MM.1S (cell line): ENCODE measurements around the gene RAP1GDS1.
"Not testable (repeated sequence)": the region's sequence is repeated elsewhere in the genome, so short reads cannot be mapped to it uniquely, and the experiment has no call there.

Experiments used
- DNase-seq: peaks from one replicate; pipeline ENCODE4 v3.0.0-alpha.2; 2015
- H2AFZ ChIP-seq: fragments of 300-600 bp; sonication (generic); 2 replicates; pipeline ENCODE4 v1.6.0; 2016; ENCODE audit warnings: antibody characterized with exemption, low read length
- H3F3A ChIP-seq: fragments of 300-600 bp; sonication (generic); 2 replicates; pipeline ENCODE4 v1.6.1; 2016; ENCODE audit warnings: mild to moderate bottlenecking, antibody characterized with exemption, low read length, moderate library complexity, mixed read lengths; ENCODE audit not compliant: insufficient read depth
- H3K27ac ChIP-seq: fragments of 300-600 bp; sonication (generic); 2 replicates; pipeline ENCODE4 v1.5.1; 2016; ENCODE audit warnings: mild to moderate bottlenecking, low read length
- H3K27me3 ChIP-seq: fragments of 300-600 bp; sonication (generic); replicated peaks from 2 replicates; pipeline ENCODE4 v1.6.0; 2016; ENCODE audit warnings: low read length; ENCODE audit not compliant: insufficient read depth
- H3K36me3 ChIP-seq: fragments of 300-600 bp; sonication (generic); replicated peaks from 2 replicates; pipeline ENCODE4 v1.6.1; 2016; ENCODE audit warnings: mild to moderate bottlenecking, low read length, mixed read lengths; ENCODE audit not compliant: insufficient read depth
- H3K4me1 ChIP-seq: fragments of 300-600 bp; sonication (generic); 2 replicates; pipeline ENCODE4 v1.6.1; 2016; ENCODE audit warnings: low read length, mixed read lengths
- H3K4me2 ChIP-seq: fragments of 300-600 bp; sonication (generic); 2 replicates; pipeline ENCODE4 v1.6.0; 2016; ENCODE audit warnings: low read depth, low read length
- H3K4me3 ChIP-seq: fragments of 300-600 bp; sonication (generic); 2 replicates; pipeline ENCODE4 v1.5.1; 2016; ENCODE audit warnings: low read length, mixed read lengths
- H3K79me2 ChIP-seq: fragments of 300-600 bp; sonication (generic); 2 replicates; pipeline ENCODE4 v1.6.1; 2016; ENCODE audit warnings: mixed run types, low read length, mixed read lengths
- H3K9ac ChIP-seq: fragments of 300-600 bp; sonication (generic); 2 replicates; pipeline ENCODE4 v1.6.1; 2016; ENCODE audit warnings: low read length, mixed read lengths
- H3K9me2 ChIP-seq: fragments of 300-600 bp; sonication (generic); replicated peaks from 2 replicates; pipeline ENCODE4 v1.6.1; 2016; ENCODE audit warnings: mild to moderate bottlenecking, low read length, mixed read lengths; ENCODE audit not compliant: insufficient read depth
- H3K9me3 ChIP-seq: fragments of 300-600 bp; sonication (generic); replicated peaks from 2 replicates; pipeline ENCODE4 v1.6.1; 2016; ENCODE audit warnings: mild to moderate bottlenecking, low read length, mixed read lengths; ENCODE audit not compliant: insufficient read depth
- H4K20me1 ChIP-seq: fragments of 300-600 bp; sonication (generic); 2 replicates; pipeline ENCODE4 v1.6.1; 2016; ENCODE audit warnings: mild to moderate bottlenecking, low read length, moderate library complexity, mixed read lengths; ENCODE audit not compliant: insufficient read depth
- CTCF ChIP-seq: fragments of 300-600 bp; sonication (generic); IDR thresholded peaks from 2 replicates; pipeline ENCODE4 v1.5.1; 2016; ENCODE audit warnings: antibody characterized with exemption, low read length, mixed read lengths
- EZH2 ChIP-seq: fragments of 300-600 bp; sonication (generic); optimal IDR thresholded peaks from 2 replicates; pipeline ENCODE3; 2017; ENCODE audit warnings: low read depth, mild to moderate bottlenecking, antibody characterized with exemption, low read length, mixed read lengths
- EZH2phosphoT487 ChIP-seq: fragments of 300-600 bp; sonication (generic); IDR thresholded peaks from 2 replicates; pipeline ENCODE4 v1.6.1; 2018; ENCODE audit warnings: antibody characterized with exemption, low read length

The RAP1GDS1 gene

DNA sequence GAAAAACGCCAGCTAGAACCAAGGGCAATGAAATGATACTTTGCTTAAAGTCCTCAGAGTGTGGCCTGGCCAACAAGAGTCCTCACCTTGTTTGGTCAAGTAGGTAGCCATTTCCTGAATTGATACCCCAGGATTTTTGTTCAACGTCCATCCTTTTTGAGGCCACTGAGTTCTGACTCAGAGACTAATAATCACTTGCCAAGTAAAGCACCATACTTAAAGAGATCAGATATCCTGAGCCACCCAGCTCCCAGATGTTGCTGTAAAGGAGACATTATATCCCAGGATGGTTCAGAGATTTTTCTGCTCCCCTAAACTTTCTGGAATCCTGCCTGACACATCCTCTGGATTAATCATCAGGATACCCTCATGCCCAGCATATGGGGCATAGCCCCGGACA, 190.9 kb downstream of the RAP1GDS1 start:
- Histone ChIP-seq H3K4me2 (no peak overlapping the region), H3K27ac (no peak overlapping the region), H3K27me3 (no peaks in the 10 kb centered on the region), H2AFZ (no peak overlapping the region), H3K9ac (no peak overlapping the region), H3K4me1 (no peaks in the 10 kb centered on the region), H3K36me3 (no peaks in the 10 kb centered on the region), H3K4me3 (no peak overlapping the region), H3K9me2 (no peaks in the 10 kb centered on the region), H3F3A (no peaks in the 10 kb centered on the region), H3K9me3 (no peaks in the 10 kb centered on the region), H3K79me2 (no peaks in the 10 kb centered on the region), H4K20me1 (no peaks in the 10 kb centered on the region)
- no peak for DNase-seq
- TF ChIP-seq EZH2 (no peak), CTCF (no peak), EZH2phosphoT487 (no peak)

DNA sequence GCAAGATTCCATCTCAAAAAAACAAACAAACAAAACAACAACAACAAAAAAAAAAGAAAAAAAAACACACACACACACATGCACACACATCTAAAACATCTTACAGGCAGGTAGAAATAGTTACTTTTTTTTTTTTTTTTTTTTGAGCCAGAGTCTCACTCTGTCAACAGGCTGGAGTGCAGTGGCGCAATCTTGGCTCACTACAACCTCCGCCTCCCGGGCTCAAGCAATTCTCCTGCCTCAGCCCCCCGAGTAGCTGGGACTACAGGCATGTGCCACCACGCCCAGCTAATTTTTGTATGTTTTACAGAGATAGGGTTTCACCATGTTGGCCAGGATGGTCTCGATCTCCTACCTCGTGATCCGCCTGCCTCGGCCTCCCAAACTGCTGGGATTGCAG, 196.2 kb downstream of the RAP1GDS1 start:
- not testable (repeated sequence) for DNase-seq, H2AFZ ChIP-seq, H3K79me2 ChIP-seq, H3K9me3 ChIP-seq, H3K4me1 ChIP-seq, H3K27me3 ChIP-seq, H3K4me2 ChIP-seq, H3K9me2 ChIP-seq, H3K4me3 ChIP-seq, H3K27ac ChIP-seq, H3K9ac ChIP-seq, H3K36me3 ChIP-seq, H3F3A ChIP-seq, H4K20me1 ChIP-seq

GRCh38 chr4:98461121-98461865, 200.1 kb downstream of the RAP1GDS1 start:
- not testable (repeated sequence) for H3F3A ChIP-seq, DNase-seq, H3K9ac ChIP-seq, H3K4me2 ChIP-seq, H3K4me3 ChIP-seq, H3K79me2 ChIP-seq, H3K4me1 ChIP-seq, H3K9me2 ChIP-seq, H3K36me3 ChIP-seq, H3K9me3 ChIP-seq, H2AFZ ChIP-seq, H4K20me1 ChIP-seq, H3K27ac ChIP-seq, H3K27me3 ChIP-seq

- no peak for DNase-seq
- no peaks in the 10 kb centered on the region for H3K27me3 ChIP-seq
- H2AFZ ChIP-seq: no peak overlapping the region
- no peak overlapping the region for H3K4me2 ChIP-seq
- H3K36me3 ChIP-seq: no peaks in the 10 kb centered on the region
- H3K9me3 ChIP-seq: no peaks in the 10 kb centered on the region
- no peaks in the 10 kb centered on the region for H3K79me2 ChIP-seq
- no peaks in the 10 kb centered on the region for H4K20me1 ChIP-seq
- no peak overlapping the region for H3K4me3 ChIP-seq
- TF ChIP-seq EZH2: no peak
- no peaks in the 10 kb centered on the region for H3F3A ChIP-seq
- H3K4me1 ChIP-seq: no peaks in the 10 kb centered on the region
- H3K9ac ChIP-seq: no peak overlapping the region
- no peak overlapping the region for H3K27ac ChIP-seq
- H3K9me2 ChIP-seq: no peaks in the 10 kb centered on the region
Observed at GRCh38 chr4:98462487-98462886, 201.3 kb downstream of the RAP1GDS1 start.
